Kidney (tissue), 14 donors: ENCODE measurements around the gene WNK4. TPM values are rescaled to one million over a fixed set of nuclear protein-coding genes. Genes with fewer than 3 reads are reported as not detected.
A peak's percentile ranks its signal among the peaks of the same experiment; 100 is the strongest.

ENCODE experiments used
- DNase-seq, 5 donors: peaks; one replicate each; pipeline ENCODE4 v3.0.0-alpha.2; 2013 to 2020
- FAIRE-seq: peaks from 2 replicates; lab custom pipeline; 2012; peaks lifted over from hg19 to GRCh38; lab: Jason Lieb, UNC
- H3K27ac ChIP-seq, 2 donors: one replicate each; pipeline ENCODE4 v1.7.0; 2013; ENCODE audit warnings: low read depth in 2 of 2, low read length in 2 of 2, inconsistent platforms in 1 of 2
- H3K27me3 ChIP-seq: one replicate; pipeline ENCODE4 v1.7.1; 2013; ENCODE audit warnings: low read length, inconsistent platforms; ENCODE audit not compliant: control insufficient read depth, insufficient read depth
- H3K36me3 ChIP-seq, 3 donors: one replicate each; pipeline versions ENCODE4 v1.7.0 to v1.7.1; 2013; ENCODE audit warnings: low read length in 3 of 3, control low read depth in 1 of 3, inconsistent platforms in 1 of 3; ENCODE audit not compliant: insufficient read depth in 3 of 3, control insufficient read depth in 2 of 3
- H3K4me1 ChIP-seq, 3 donors: one replicate each; pipeline versions ENCODE4 v1.7.0 to v1.7.1; 2013; ENCODE audit warnings: low read length in 3 of 3, inconsistent platforms in 1 of 3, low read depth in 1 of 3; ENCODE audit not compliant: control insufficient read depth in 2 of 3, insufficient read depth in 2 of 3
- H3K4me3 ChIP-seq, 3 donors: one replicate each; pipeline versions ENCODE4 v1.7.0 to v1.8.1; 2013; ENCODE audit warnings: low read length in 3 of 3, control low read depth in 1 of 3, inconsistent platforms in 1 of 3
- H3K9ac ChIP-seq, 3 donors: one replicate each; pipeline versions ENCODE4 v1.7.0 to v1.7.1; 2013; ENCODE audit warnings: low read length in 3 of 3, control low read depth in 1 of 3, inconsistent platforms in 1 of 3
- H3K9me3 ChIP-seq, 3 donors: one replicate each; pipeline versions ENCODE4 v1.7.0 to v1.7.1; 2013; ENCODE audit warnings: low read length in 3 of 3, control low read depth in 1 of 3, inconsistent platforms in 1 of 3; ENCODE audit not compliant: control insufficient read depth in 2 of 3, insufficient read depth in 1 of 3
- intact Hi-C: fragments of 100-400 bp; cut with DNase I; formaldehyde crosslinking; loops from one replicate; pipeline ENCODE4 v1.11.1; 2022
- polyA plus RNA-seq: library from polyadenylated mRNA; stranded (reverse); fragments of 350-450 nt; fragmentation: Illumina TruSeq; extraction: RNeasy Lipid Tissue Mini Kit (QIAGEN cat#74804); gene quantifications from one replicate; pipeline ENCODE4 v1.2.3, GENCODE V29; 2014; ENCODE audit warnings: low read depth, low replicate concordance; ENCODE audit not compliant: insufficient read depth
- total RNA-seq: library from RNA; stranded (reverse); fragmentation: NEBNext Ultra II Directional; extraction: Animal tissue kit (Norgen Biotek cat#: 25700); gene quantifications from one replicate; pipeline ENCODE4 v1.2.1, GENCODE V29; 2021
- TF ChIP-seq, protein P1 (sequence below): IDR thresholded peaks from 3 replicates; pipeline ENCODE4 v1.5.1; 2012; ENCODE audit warnings: mild to moderate bottlenecking, moderate library complexity, borderline replicate concordance; ENCODE audit not compliant: insufficient read depth; ENCODE audit errors: extremely low read depth
- donor health status: control.
- donor health status: control.
- donor health status: control.
- donor health status: control.
- donor health status: control.
- donor health status: DM: yes; HTN: yes; CAD: no.
- donor health status: Normal renal cell carcinoma (clear cell type).

Gene WNK4
- total and polyA plus RNA-seq, 2 donors from 2014 or later, result 14.9 to 26.4 TPM

DNA sequence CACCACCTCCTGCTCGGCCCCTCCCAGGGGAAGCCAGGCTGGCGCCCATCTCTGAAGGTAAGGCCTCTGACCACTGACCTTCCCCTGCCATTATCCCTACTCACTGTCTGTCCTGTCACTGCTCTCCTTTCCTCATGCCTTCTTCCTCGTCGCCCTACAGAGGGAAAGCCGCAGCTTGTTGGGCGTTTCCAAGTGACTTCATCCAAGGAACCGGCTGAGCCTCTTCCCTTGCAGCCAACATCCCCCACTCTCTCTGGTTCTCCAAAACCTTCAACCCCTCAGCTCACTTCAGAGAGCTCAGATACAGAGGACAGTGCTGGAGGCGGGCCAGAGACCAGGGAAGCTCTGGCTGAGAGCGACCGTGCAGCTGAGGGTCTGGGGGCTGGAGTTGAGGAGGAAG, 15.1 kb downstream of the WNK4 start:
- intact Hi-C loops, result no loop called here
- Histone ChIP-seq H3K36me3 (no peaks in the 10 kb centered on the region), H3K4me1 (peaks cover 0 to 21% (median 13%) of the 10 kb centered on the region in 3 donors), H3K27me3 (no peaks in the 10 kb centered on the region), H3K4me3 (no peak overlapping the region), H3K27ac (peak overlapping the region; percentile 90 to 97), H3K9me3 (no peaks in the 10 kb centered on the region), H3K9ac (no peak overlapping the region)
- TF ChIP-seq, protein P1, sequence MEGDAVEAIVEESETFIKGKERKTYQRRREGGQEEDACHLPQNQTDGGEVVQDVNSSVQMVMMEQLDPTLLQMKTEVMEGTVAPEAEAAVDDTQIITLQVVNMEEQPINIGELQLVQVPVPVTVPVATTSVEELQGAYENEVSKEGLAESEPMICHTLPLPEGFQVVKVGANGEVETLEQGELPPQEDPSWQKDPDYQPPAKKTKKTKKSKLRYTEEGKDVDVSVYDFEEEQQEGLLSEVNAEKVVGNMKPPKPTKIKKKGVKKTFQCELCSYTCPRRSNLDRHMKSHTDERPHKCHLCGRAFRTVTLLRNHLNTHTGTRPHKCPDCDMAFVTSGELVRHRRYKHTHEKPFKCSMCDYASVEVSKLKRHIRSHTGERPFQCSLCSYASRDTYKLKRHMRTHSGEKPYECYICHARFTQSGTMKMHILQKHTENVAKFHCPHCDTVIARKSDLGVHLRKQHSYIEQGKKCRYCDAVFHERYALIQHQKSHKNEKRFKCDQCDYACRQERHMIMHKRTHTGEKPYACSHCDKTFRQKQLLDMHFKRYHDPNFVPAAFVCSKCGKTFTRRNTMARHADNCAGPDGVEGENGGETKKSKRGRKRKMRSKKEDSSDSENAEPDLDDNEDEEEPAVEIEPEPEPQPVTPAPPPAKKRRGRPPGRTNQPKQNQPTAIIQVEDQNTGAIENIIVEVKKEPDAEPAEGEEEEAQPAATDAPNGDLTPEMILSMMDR, result no peak
- DNase-seq (no peak), FAIRE-seq (no peak)

DNA sequence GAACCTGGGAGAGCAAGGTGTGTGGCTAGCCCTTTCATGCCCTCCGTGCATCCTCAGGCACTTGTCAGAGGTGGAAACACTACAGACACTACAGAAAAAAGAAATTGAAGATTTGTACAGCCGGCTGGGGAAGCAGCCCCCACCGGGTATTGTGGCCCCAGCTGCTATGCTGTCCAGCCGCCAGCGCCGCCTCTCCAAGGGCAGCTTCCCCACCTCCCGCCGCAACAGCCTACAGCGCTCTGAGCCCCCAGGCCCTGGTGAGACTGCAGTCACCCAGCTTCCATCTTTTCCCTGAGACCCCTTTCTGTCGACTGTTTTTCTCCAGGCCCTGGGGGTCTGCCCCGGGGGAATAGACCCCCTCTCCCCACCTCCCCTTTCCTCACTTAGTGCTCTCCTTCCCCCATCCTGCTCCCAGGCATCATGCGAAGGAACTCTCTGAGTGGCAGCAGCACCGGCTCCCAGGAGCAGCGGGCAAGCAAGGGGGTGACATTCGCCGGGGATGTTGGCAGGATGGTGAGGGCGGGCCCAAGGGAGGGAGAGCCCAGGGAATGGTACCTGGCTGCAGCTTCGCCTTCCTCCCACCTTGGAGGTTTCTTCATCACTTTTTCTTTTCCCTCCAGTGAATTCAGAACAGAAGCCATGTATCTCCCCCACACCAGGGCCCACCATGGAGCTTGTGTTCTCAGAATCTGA, 15.8 kb downstream of the WNK4 start:
- H3K9me3 ChIP-seq, result no peaks in the 10 kb centered on the region
- H3K36me3 ChIP-seq, result no peaks in the 10 kb centered on the region
- H3K4me1 ChIP-seq, result peaks cover 0 to 21% (median 13%) of the 10 kb centered on the region in 3 donors
- DNase-seq (no peak), FAIRE-seq (no peak)
- H3K4me3 ChIP-seq, result no peak overlapping the region
- TF ChIP-seq, protein P1, result no peak
- peak overlapping the region; percentile 90 to 97 for H3K27ac ChIP-seq
- intact Hi-C loops, result no loop called here
- peak overlapping the region in 1 of 3 donors; percentile 97 for H3K9ac ChIP-seq
- no peaks in the 10 kb centered on the region for H3K27me3 ChIP-seq

DNA sequence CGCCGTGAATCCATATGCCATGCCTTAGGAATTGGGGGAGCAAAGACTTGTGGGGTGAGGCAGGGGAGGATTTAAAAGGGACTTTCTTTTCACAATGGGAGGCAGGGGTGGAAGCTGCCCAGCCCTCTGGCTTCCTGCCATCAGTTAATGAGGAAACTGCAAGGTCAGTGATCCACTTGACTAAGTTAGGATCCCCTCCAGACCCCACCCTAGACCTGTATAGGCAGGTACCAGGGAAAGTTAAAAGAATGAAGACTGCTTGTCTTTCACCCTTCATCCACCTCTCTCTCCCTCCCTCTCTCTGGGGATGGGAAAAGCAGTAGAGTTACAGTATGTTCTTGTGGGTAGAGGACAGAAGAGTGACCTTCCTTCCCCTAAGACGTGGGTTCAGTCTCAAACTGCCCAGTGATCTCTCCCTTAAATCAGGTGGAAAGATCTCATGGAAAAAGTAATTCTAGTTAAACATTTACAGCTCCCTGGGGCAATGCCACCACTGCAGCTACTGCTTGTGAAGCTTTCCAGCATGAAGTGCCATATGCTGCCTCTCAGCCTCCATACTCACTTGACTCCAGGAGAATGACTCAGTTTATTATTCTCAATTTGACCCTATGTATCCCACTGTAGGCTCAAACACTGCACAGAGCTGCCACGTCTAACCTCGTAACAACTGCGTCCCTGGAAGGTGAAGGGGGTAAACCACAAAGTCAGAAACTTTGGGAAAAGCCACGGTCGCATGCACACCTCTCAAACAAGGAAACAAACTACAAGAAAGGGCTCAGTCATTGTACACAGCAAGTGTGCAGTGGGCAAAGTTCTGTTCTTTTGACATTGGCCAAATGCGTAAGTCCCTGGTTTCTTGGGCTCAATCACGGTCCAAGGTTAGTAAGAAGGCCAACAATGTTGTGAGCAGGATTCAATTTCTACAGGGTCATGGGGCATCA, 16.9 kb downstream of the WNK4 start:
- TF ChIP-seq, protein P1, result no peak
- Histone ChIP-seq H3K4me3 (peak overlapping the region; percentile 93 to 95 (median 94)), H3K27ac (peak overlapping the region; percentile 90 to 97), H3K4me1 (peaks cover 0 to 21% (median 13%) of the 10 kb centered on the region in 3 donors), H3K9ac (peak overlapping the region; percentile 92 to 97 (median 95)), H3K27me3 (no peaks in the 10 kb centered on the region), H3K36me3 (no peaks in the 10 kb centered on the region), H3K9me3 (no peaks in the 10 kb centered on the region)
- no peak for FAIRE-seq
- intact Hi-C loops, result no loop called here
- peak in 3 of 5 donors; percentile 59 to 89 (median 83) for DNase-seq
